Karpas-422 (cell line): Measurements from ENCODE around the gene COX14. TPM values are rescaled to one million over a fixed set of nuclear protein-coding genes. Genes with fewer than 3 reads are reported as not detected.
"Not testable (repeated sequence)": the region's sequence is repeated elsewhere in the genome, so short reads cannot be mapped to it uniquely, and the experiment has no call there.

ENCODE experiments used
- DNase-seq: peaks from one replicate; pipeline ENCODE4 v3.0.0-alpha.2; 2015
- H2AFZ ChIP-seq: fragments of 200-600 bp; sonication (generic); 2 replicates; pipeline ENCODE4 v1.6.1; 2014; ENCODE audit warnings: antibody characterized with exemption, low read length, mixed read lengths
- H3K27ac ChIP-seq: fragments of 200-600 bp; sonication (generic); 2 replicates; pipeline ENCODE4 v1.5.1; 2014; ENCODE audit warnings: mild to moderate bottlenecking, low read length, moderate library complexity
- H3K27me3 ChIP-seq: fragments of 200-600 bp; sonication (generic); 2 replicates; pipeline ENCODE4 v1.6.1; 2014; ENCODE audit warnings: low read length, mixed read lengths
- H3K36me3 ChIP-seq: fragments of 200-600 bp; sonication (generic); 2 replicates; pipeline ENCODE4 v1.6.1; 2014; ENCODE audit warnings: low read length, mixed read lengths; ENCODE audit not compliant: insufficient read depth
- H3K4me1 ChIP-seq: fragments of 200-600 bp; sonication (generic); 2 replicates; pipeline ENCODE4 v1.6.1; 2014; ENCODE audit warnings: mild to moderate bottlenecking, low read length, mixed read lengths
- H3K4me2 ChIP-seq: fragments of 200-600 bp; sonication (generic); 2 replicates; pipeline ENCODE4 v1.6.1; 2014; ENCODE audit warnings: low read length, low read depth, mild to moderate bottlenecking; ENCODE audit not compliant: poor library complexity, severe bottlenecking
- H3K4me3 ChIP-seq: fragments of 200-600 bp; sonication (generic); 2 replicates; pipeline ENCODE4 v1.5.1; 2014; ENCODE audit warnings: mild to moderate bottlenecking, antibody characterized with exemption, low read length, mixed read lengths
- H3K79me2 ChIP-seq: fragments of 200-600 bp; sonication (generic); 2 replicates; pipeline ENCODE4 v1.6.1; 2014; ENCODE audit warnings: mild to moderate bottlenecking, low read length, mixed read lengths
- H3K9ac ChIP-seq: fragments of 200-600 bp; sonication (generic); 2 replicates; pipeline ENCODE4 v1.6.0; 2014; ENCODE audit warnings: low read length
- H3K9me2 ChIP-seq: fragments of 200-600 bp; sonication (generic), shearing (Covaris generic); replicated peaks from 2 replicates; pipeline ENCODE4 v1.6.0; 2014; ENCODE audit warnings: mild to moderate bottlenecking, low read length, moderate library complexity; ENCODE audit not compliant: insufficient read depth
- H3K9me3 ChIP-seq: fragments of 300-700, 200-600 bp; sonication (generic); 2 replicates; pipeline ENCODE4 v1.6.1; 2014; ENCODE audit warnings: low read length, mixed read lengths
- H4K20me1 ChIP-seq: fragments of 200-600 bp; sonication (generic); 2 replicates; pipeline ENCODE4 v1.6.1; 2014; ENCODE audit warnings: mild to moderate bottlenecking, antibody characterized with exemption, low read length, low read depth; ENCODE audit not compliant: insufficient read depth
- total RNA-seq: library from RNA; depleted of rRNA; stranded (reverse); fragments of >200 nt; shearing (Covaris generic); gene quantifications from 2 replicates; pipeline ENCODE4 v1.2.3, GENCODE V29; 2014; ENCODE audit warnings: low replicate concordance

COX14 gene
- total RNA-seq, 1 experiment from 2014 or later = 99.8 TPM

GRCh38 chr12:50081096-50081808, 30.8 kb upstream of the COX14 start:
- Histone ChIP-seq H3K79me2 (peaks cover 22% of the 10 kb centered on the region), H3K9me2 (no peaks in the 10 kb centered on the region), H3K9ac (no peak overlapping the region), H3K36me3 (no peaks in the 10 kb centered on the region), H4K20me1 (peaks cover 5% of the 10 kb centered on the region; the same call in 1 of the 2 replicates), H3K27ac (no peak overlapping the region), H3K9me3 (no peaks in the 10 kb centered on the region), H3K4me1 (peaks cover 20% of the 10 kb centered on the region), H3K4me2 (no peak overlapping the region), H3K4me3 (no peak overlapping the region), H2AFZ (no peak overlapping the region), H3K27me3 (no peaks in the 10 kb centered on the region)
- DNase-seq = no peak

GRCh38 chr12:50082644-50083043, 29.4 kb upstream of the COX14 start:
- H3K36me3 ChIP-seq = no peaks in the 10 kb centered on the region; the same call in 1 of the 2 replicates
- H3K79me2 ChIP-seq = peaks cover 30% of the 10 kb centered on the region
- no peaks in the 10 kb centered on the region for H3K9me3 ChIP-seq
- no peaks in the 10 kb centered on the region for H3K9me2 ChIP-seq
- no peak overlapping the region for H3K4me3 ChIP-seq
- H3K9ac ChIP-seq = 0 out of 2 replicates have a peak overlapping the region, but pooled peaks have one; percentile 79
- no peak overlapping the region for H2AFZ ChIP-seq
- no peak overlapping the region for H3K4me2 ChIP-seq
- DNase-seq = no peak
- no peaks in the 10 kb centered on the region for H3K27me3 ChIP-seq
- H3K27ac ChIP-seq = peak overlapping the region; percentile 37; the same call in 1 of the 2 replicates
- H3K4me1 ChIP-seq = peaks cover 34% of the 10 kb centered on the region
- H4K20me1 ChIP-seq = peaks cover 5% of the 10 kb centered on the region; the same call in 1 of the 2 replicates

GRCh38 chr12:50083301-50083700, 28.7 kb upstream of the COX14 start:
- Histone ChIP-seq H3K36me3 (peaks cover 4% of the 10 kb centered on the region; the same call in 1 of the 2 replicates), H3K9ac (peak overlapping the region; percentile 79), H3K9me3 (no peaks in the 10 kb centered on the region), H3K4me3 (peak overlapping the region; percentile 80; the same call in 1 of the 2 replicates), H3K27me3 (no peaks in the 10 kb centered on the region), H4K20me1 (peaks cover 5% of the 10 kb centered on the region; the same call in 1 of the 2 replicates), H3K79me2 (peaks cover 30% of the 10 kb centered on the region), H2AFZ (no peak overlapping the region), H3K9me2 (no peaks in the 10 kb centered on the region), H3K27ac (peak overlapping the region; percentile 37), H3K4me2 (peak overlapping the region; percentile 79), H3K4me1 (peaks cover 41% of the 10 kb centered on the region)
- DNase-seq = no peak

DNA sequence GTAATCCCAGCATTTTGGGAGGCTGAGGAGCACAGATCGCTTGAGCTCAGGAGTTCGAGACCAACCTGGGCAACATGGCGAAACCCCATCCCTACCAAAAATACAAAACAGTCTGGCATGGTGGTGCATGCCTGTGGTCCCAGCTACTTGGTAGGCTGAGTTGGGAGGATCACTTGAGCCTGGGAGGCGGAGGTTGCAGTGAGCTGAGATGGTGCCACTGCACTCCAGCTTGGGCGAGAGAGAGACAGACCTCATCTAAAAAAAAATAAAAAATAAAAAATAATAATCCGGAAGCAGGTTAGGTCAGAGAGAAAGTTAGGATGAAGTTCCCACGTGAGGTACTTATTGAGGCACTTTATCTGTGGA, 27.6 kb upstream of the COX14 start:
- peaks cover 48% of the 10 kb centered on the region for H3K4me1 ChIP-seq
- peak; percentile 56 for DNase-seq
- H3K27ac ChIP-seq = peak overlapping the region; percentile 91
- peak overlapping the region; percentile 79 for H3K9ac ChIP-seq
- not testable (repeated sequence) for H3K9me3 ChIP-seq, H3K27me3 ChIP-seq, H3K9me2 ChIP-seq, H4K20me1 ChIP-seq
- H3K79me2 ChIP-seq = peaks cover 38% of the 10 kb centered on the region
- peak overlapping the region; percentile 79 for H3K4me2 ChIP-seq
- peaks cover 15% of the 10 kb centered on the region; the same call in 1 of the 2 replicates for H3K36me3 ChIP-seq
- 0 out of 2 replicates have a peak overlapping the region, but pooled peaks have one; percentile 56 for H2AFZ ChIP-seq
- peak overlapping the region; percentile 80 for H3K4me3 ChIP-seq

GRCh38 chr12:50084775-50085614, 27.0 kb upstream of the COX14 start, which contains the start of gene SMARCD1:
Gene SMARCD1, plus strand, starts transcription at chr12:50085342. Its CDS starts 28 bp downstream, at chr12:50085370.
- Histone ChIP-seq H4K20me1 (peaks cover 5% of the 10 kb centered on the region; the same call in 1 of the 2 replicates), H3K4me2 (peak within 1 kb of the TSS; percentile 79), H3K79me2 (peaks cover 42% of the 10 kb centered on the region), H3K27me3 (no peaks in the 10 kb centered on the region), H3K4me3 (peak within 1 kb of the TSS; percentile 80), H3K36me3 (peaks cover 21% of the 10 kb centered on the region), H3K4me1 (peaks cover 48% of the 10 kb centered on the region), H3K27ac (peak within 1 kb of the TSS; percentile 91), H3K9me3 (no peaks in the 10 kb centered on the region), H3K9me2 (no peaks in the 10 kb centered on the region), H2AFZ (0 out of 2 replicates have a peak within 1 kb of the TSS, but pooled peaks have one; percentile 56), H3K9ac (peak within 1 kb of the TSS; percentile 79)
- peak; percentile 96 for DNase-seq

- Histone ChIP-seq H3K79me2 (peaks cover 46% of the 10 kb centered on the region), H3K27me3 (no peaks in the 10 kb centered on the region), H3K9me2 (no peaks in the 10 kb centered on the region), H3K4me1 (peaks cover 48% of the 10 kb centered on the region), H4K20me1 (peaks cover 5% of the 10 kb centered on the region; the same call in 1 of the 2 replicates), H3K36me3 (peaks cover 26% of the 10 kb centered on the region), H3K9me3 (no peaks in the 10 kb centered on the region), H2AFZ (no peak overlapping the region), H3K9ac (peak overlapping the region; percentile 79), H3K27ac (peak overlapping the region; percentile 91), H3K4me3 (peak overlapping the region; percentile 80), H3K4me2 (peak overlapping the region; percentile 79)
- DNase-seq = no peak
Measured at GRCh38 chr12:50085615-50086072, 26.4 kb upstream of the COX14 start.

GRCh38 chr12:50086148-50086547, 25.9 kb upstream of the COX14 start:
- H3K36me3 ChIP-seq = peaks cover 26% of the 10 kb centered on the region
- peaks cover 5% of the 10 kb centered on the region; the same call in 1 of the 2 replicates for H4K20me1 ChIP-seq
- H3K9me3 ChIP-seq = no peaks in the 10 kb centered on the region
- peaks cover 48% of the 10 kb centered on the region for H3K4me1 ChIP-seq
- H2AFZ ChIP-seq = no peak overlapping the region
- no peaks in the 10 kb centered on the region for H3K9me2 ChIP-seq
- DNase-seq = peak; percentile 54
- H3K27me3 ChIP-seq = no peaks in the 10 kb centered on the region
- H3K9ac ChIP-seq = peak overlapping the region; percentile 79
- H3K4me3 ChIP-seq = peak overlapping the region; percentile 80
- H3K27ac ChIP-seq = peak overlapping the region; percentile 91
- peaks cover 46% of the 10 kb centered on the region for H3K79me2 ChIP-seq
- peak overlapping the region; percentile 79 for H3K4me2 ChIP-seq
